ENCODE data around the gene FOXQ1. TPM values are rescaled to one million over a fixed set of nuclear protein-coding genes. Genes with fewer than 3 reads are reported as not detected.
A peak's percentile ranks its signal among the peaks of the same experiment; 100 is the strongest.

The FOXQ1 gene
- total and polyA plus RNA-seq, 2 of the 13 experiments (the other 11 are each of a cell fraction or from before 2014, with no cell fraction given): 35.2 to 39.8 TPM

DNA sequence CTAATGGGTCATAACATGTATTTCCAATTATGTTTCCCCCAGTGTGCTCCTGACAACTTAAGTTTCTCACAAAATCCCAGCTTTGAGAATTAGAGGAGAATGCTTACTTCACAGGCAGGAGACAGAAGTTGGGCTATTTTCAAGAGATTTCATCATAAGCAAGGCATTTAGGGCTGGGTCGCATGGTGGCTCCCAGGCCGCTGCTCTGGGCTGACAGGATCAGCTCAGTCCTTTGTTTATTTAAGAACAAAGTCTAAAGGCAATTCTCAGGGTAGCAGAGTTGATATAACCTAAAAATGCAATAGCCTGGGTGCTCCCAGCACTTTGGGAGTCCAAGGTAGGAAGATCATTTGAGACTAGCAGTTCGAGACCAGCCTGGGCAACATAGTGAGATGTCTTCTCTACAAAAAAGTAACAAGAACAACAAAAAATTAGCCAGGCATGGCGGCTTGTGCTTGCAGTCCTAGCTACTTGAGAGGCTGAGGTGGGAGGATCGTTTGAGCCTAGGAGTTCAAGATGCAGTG lies 10.9 kb downstream of the FOXQ1 start (continued):
- TF ChIP-seq, protein P1, sequence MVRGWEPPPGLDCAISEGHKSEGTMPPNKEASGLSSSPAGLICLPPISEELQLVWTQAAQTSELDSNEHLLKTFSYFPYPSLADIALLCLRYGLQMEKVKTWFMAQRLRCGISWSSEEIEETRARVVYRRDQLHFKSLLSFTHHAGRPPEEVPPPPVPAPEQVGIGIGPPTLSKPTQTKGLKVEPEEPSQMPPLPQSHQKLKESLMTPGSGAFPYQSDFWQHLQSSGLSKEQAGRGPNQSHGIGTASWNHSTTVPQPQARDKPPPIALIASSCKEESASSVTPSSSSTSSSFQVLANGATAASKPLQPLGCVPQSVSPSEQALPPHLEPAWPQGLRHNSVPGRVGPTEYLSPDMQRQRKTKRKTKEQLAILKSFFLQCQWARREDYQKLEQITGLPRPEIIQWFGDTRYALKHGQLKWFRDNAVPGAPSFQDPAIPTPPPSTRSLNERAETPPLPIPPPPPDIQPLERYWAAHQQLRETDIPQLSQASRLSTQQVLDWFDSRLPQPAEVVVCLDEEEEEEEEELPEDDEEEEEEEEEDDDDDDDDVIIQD (CRISPR knock-in tag; IDR thresholded peaks at IDR 0.05; ENCODE audit: low read depth): peak; percentile 16; the same call in 1 of the 2 replicates
- TF ChIP-seq, protein P2, sequence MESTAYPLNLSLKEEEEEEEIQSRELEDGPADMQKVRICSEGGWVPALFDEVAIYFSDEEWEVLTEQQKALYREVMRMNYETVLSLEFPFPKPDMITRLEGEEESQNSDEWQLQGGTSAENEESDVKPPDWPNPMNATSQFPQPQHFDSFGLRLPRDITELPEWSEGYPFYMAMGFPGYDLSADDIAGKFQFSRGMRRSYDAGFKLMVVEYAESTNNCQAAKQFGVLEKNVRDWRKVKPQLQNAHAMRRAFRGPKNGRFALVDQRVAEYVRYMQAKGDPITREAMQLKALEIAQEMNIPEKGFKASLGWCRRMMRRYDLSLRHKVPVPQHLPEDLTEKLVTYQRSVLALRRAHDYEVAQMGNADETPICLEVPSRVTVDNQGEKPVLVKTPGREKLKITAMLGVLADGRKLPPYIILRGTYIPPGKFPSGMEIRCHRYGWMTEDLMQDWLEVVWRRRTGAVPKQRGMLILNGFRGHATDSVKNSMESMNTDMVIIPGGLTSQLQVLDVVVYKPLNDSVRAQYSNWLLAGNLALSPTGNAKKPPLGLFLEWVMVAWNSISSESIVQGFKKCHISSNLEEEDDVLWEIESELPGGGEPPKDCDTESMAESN (CRISPR knock-in tag; conservative IDR thresholded peaks at IDR 0.05): 0 out of 2 replicates have a peak, but pooled peaks have one; percentile 66
- TF ChIP-seq ZNF614 (CRISPR knock-in tag; IDR thresholded peaks at IDR 0.05; ENCODE audit: borderline replicate concordance): peak; percentile 77; the same call in 1 of the 2 replicates
- TF ChIP-seq FOXA1 (IDR thresholded peaks at IDR 0.05): peak; percentile 44; the same call in 1 of the 2 replicates
- peak; percentile 93 for TF ChIP-seq FOXA1 (CRISPR knock-in tag; IDR thresholded peaks at IDR 0.05)
- TF ChIP-seq SATB2 (CRISPR knock-in tag; IDR thresholded peaks at IDR 0.05): no peak
- TF ChIP-seq, protein P3, sequence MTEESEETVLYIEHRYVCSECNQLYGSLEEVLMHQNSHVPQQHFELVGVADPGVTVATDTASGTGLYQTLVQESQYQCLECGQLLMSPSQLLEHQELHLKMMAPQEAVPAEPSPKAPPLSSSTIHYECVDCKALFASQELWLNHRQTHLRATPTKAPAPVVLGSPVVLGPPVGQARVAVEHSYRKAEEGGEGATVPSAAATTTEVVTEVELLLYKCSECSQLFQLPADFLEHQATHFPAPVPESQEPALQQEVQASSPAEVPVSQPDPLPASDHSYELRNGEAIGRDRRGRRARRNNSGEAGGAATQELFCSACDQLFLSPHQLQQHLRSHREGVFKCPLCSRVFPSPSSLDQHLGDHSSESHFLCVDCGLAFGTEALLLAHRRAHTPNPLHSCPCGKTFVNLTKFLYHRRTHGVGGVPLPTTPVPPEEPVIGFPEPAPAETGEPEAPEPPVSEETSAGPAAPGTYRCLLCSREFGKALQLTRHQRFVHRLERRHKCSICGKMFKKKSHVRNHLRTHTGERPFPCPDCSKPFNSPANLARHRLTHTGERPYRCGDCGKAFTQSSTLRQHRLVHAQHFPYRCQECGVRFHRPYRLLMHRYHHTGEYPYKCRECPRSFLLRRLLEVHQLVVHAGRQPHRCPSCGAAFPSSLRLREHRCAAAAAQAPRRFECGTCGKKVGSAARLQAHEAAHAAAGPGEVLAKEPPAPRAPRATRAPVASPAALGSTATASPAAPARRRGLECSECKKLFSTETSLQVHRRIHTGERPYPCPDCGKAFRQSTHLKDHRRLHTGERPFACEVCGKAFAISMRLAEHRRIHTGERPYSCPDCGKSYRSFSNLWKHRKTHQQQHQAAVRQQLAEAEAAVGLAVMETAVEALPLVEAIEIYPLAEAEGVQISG (CRISPR knock-in tag; IDR thresholded peaks at IDR 0.05): peak; percentile 60
- no peak for TF ChIP-seq TOE1 (CRISPR knock-in tag; IDR thresholded peaks at IDR 0.05)
- TF ChIP-seq, protein P4, sequence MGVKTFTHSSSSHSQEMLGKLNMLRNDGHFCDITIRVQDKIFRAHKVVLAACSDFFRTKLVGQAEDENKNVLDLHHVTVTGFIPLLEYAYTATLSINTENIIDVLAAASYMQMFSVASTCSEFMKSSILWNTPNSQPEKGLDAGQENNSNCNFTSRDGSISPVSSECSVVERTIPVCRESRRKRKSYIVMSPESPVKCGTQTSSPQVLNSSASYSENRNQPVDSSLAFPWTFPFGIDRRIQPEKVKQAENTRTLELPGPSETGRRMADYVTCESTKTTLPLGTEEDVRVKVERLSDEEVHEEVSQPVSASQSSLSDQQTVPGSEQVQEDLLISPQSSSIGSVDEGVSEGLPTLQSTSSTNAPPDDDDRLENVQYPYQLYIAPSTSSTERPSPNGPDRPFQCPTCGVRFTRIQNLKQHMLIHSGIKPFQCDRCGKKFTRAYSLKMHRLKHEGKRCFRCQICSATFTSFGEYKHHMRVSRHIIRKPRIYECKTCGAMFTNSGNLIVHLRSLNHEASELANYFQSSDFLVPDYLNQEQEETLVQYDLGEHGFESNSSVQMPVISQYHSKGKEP (CRISPR knock-in tag; IDR thresholded peaks at IDR 0.05): no peak
- TF ChIP-seq DMAP1 (CRISPR knock-in tag; IDR thresholded peaks at IDR 0.05): 0 out of 2 replicates have a peak, but pooled peaks have one; percentile 48
- TF ChIP-seq FOXA3 (CRISPR knock-in tag; IDR thresholded peaks at IDR 0.05): peak; percentile 95
- TF ChIP-seq IKZF4 (CRISPR knock-in tag; IDR thresholded peaks at IDR 0.05; ENCODE audit: borderline replicate concordance, low read depth, not compliant biosample characterization): no peak
- peak; percentile 92 for TF ChIP-seq ZNF746 (CRISPR knock-in tag; IDR thresholded peaks at IDR 0.05)
- TF ChIP-seq NR2F1 (CRISPR knock-in tag; IDR thresholded peaks at IDR 0.05): peak in 1 of 2 experiments; percentile 26; a peak in 1 of 4 replicates
- TF ChIP-seq ELF4 (CRISPR knock-in tag; IDR thresholded peaks at IDR 0.05; ENCODE audit: borderline replicate concordance): 0 out of 2 replicates have a peak, but pooled peaks have one; percentile 56
- no peak for TF ChIP-seq ZNF530 (CRISPR knock-in tag; IDR thresholded peaks at IDR 0.05; ENCODE audit: low read depth)
- TF ChIP-seq KAT8 (CRISPR knock-in tag; IDR thresholded peaks at IDR 0.05): peak; percentile 64
- TF ChIP-seq, protein P5, sequence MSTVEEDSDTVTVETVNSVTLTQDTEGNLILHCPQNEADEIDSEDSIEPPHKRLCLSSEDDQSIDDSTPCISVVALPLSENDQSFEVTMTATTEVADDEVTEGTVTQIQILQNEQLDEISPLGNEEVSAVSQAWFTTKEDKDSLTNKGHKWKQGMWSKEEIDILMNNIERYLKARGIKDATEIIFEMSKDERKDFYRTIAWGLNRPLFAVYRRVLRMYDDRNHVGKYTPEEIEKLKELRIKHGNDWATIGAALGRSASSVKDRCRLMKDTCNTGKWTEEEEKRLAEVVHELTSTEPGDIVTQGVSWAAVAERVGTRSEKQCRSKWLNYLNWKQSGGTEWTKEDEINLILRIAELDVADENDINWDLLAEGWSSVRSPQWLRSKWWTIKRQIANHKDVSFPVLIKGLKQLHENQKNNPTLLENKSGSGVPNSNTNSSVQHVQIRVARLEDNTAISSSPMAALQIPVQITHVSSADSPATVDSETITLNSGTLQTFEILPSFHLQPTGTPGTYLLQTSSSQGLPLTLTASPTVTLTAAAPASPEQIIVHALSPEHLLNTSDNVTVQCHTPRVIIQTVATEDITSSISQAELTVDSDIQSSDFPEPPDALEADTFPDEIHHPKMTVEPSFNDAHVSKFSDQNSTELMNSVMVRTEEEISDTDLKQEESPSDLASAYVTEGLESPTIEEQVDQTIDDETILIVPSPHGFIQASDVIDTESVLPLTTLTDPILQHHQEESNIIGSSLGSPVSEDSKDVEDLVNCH (CRISPR knock-in tag; IDR thresholded peaks at IDR 0.05): no peak
- TF ChIP-seq YEATS2 (CRISPR knock-in tag; IDR thresholded peaks at IDR 0.05; ENCODE audit: borderline replicate concordance): peak; percentile 23; the same call in 1 of the 2 replicates
